ENCODE results near the gene SLC25A47.
"Not testable (repeated sequence)": the region's sequence is repeated elsewhere in the genome, so short reads cannot be mapped to it uniquely, and the experiment has no call there.

Gene SLC25A47, protein sequence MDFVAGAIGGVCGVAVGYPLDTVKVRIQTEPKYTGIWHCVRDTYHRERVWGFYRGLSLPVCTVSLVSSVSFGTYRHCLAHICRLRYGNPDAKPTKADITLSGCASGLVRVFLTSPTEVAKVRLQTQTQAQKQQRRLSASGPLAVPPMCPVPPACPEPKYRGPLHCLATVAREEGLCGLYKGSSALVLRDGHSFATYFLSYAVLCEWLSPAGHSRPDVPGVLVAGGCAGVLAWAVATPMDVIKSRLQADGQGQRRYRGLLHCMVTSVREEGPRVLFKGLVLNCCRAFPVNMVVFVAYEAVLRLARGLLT

GRCh38 chr14:100323121-100323941 is at the start of gene SLC25A47:
TSS of gene SLC25A47 (plus strand) at chr14:100323339. CDS start at chr14:100323415, 76 bp downstream.
- no peak for DNase-seq (ENCODE audit: low spot score)

- no peak for DNase-seq (ENCODE audit: low spot score)
Measured at GRCh38 chr14:100274250-100274649, 48.9 kb upstream of the SLC25A47 start.

GRCh38 chr14:100275214-100275613 is 47.9 kb upstream of the SLC25A47 start:
- no peak for DNase-seq (ENCODE audit: low spot score)

- DNase-seq (ENCODE audit: low spot score), result no peak
Measured at GRCh38 chr14:100278702-100279101, 44.4 kb upstream of the SLC25A47 start.

DNA sequence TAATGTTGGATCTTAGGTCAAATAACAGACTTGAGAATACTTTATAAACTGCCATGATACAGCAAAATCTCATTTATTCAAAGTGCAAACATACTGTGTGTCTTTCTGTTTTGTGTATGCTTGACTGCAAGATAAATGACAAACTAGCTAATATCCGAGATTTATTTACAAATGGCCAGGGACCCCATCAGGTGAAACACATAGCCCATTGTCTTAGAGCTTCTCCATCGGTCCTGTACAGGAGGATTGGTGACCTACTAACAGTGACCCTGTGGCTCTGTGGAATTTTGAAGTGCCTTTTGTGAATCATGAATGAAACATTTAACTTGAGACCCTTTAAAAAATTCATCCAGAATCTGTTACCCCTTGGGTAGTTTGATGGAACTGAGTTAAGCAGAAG is 44.0 kb upstream of the SLC25A47 start:
- no peak for DNase-seq (ENCODE audit: low spot score)

DNA sequence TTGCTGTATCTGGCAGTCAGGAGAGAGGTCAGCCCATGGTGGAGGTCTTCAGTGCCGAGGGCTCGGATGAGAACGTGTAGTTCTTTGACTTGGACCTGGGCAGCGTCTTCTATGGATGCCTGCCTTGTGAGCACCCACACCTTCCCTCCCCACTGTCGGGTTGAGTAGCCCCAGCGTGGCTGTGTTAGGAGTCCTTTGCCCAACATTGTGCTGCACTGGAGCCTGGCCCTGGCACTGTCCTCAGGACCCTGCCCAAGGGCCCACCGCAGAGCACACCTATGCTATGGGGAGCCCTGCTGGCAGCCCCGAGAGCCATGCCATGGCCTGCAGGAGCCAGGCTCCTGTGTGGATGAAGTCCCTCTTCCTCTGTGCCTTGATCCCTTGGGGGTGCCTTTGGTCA is 43.6 kb upstream of the SLC25A47 start:
- no peak for DNase-seq (ENCODE audit: low spot score)

- no peak for DNase-seq (ENCODE audit: low spot score)
Measured at GRCh38 chr14:100281286-100282082, 41.7 kb upstream of the SLC25A47 start.

GRCh38 chr14:100282083-100282350 is 41.1 kb upstream of the SLC25A47 start:
- DNase-seq (ENCODE audit: low spot score), result no peak

DNA sequence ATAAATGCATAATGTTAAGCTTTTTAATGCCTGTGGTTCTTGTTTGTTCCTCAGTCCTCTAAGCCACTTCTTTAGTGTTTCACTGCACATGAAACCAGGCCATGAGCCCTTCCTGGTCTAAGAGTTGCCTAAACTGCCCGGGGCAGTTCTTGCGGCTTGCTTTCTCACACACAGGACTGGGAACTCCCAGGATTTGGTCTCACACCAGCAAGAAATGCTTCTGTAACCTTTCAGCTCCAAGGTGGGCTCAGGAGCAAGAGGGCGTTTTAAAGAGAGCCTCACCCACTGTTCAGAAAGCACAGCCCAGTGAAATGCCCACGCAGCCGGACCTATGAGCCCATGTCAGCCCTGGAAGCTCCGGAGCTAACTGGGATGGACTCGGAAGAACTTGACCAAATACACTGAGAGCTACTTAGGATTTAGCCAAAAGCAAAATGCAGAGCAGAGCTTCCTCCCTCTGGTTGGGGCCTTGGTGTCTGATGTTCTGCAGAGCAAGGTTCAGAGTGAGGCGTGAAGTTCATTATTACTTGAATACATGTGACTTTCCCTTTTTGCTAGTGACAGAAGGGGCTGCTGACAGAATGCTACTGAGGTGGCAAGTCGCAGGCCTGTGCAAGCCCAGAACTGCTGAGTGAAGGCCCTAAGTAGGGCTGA is 40.2 kb upstream of the SLC25A47 start:
- DNase-seq (ENCODE audit: low spot score), result no peak

- not testable (repeated sequence) for DNase-seq (ENCODE audit: low spot score)
Measured at GRCh38 chr14:100283436-100283835, 39.7 kb upstream of the SLC25A47 start.

- DNase-seq (ENCODE audit: low spot score), result no peak
Measured at GRCh38 chr14:100283984-100284881, 38.9 kb upstream of the SLC25A47 start.

- DNase-seq (ENCODE audit: low spot score), result peak; percentile 72
Measured at GRCh38 chr14:100285021-100285912, 37.9 kb upstream of the SLC25A47 start.

GRCh38 chr14:100285913-100286400 is 37.2 kb upstream of the SLC25A47 start:
- no peak for DNase-seq (ENCODE audit: low spot score)

- no peak for DNase-seq (ENCODE audit: low spot score)
Measured at GRCh38 chr14:100286484-100287191, 36.5 kb upstream of the SLC25A47 start.

GRCh38 chr14:100287202-100287997 is 35.7 kb upstream of the SLC25A47 start:
- no peak for DNase-seq (ENCODE audit: low spot score)

GRCh38 chr14:100287998-100288295 is 35.2 kb upstream of the SLC25A47 start:
- DNase-seq (ENCODE audit: low spot score), result not testable (repeated sequence)

GRCh38 chr14:100288382-100289185 is 34.6 kb upstream of the SLC25A47 start:
- DNase-seq (ENCODE audit: low spot score), result no peak

Measured in CD4-positive, alpha-beta T cell treated with Interleukin-15 for 4 hours (primary cell).